Uterus (tissue), 2 donors: ENCODE data around the gene ILK.

Experiments used
- POLR2A ChIP-seq, 2 donors: fragments of 450-650 bp; IDR thresholded peaks; one replicate each; pipeline ENCODE4 v1.6.1; 2016; ENCODE audit warnings: antibody characterized with exemption in 2 of 2, mild to moderate bottlenecking in 1 of 2, moderate library complexity in 1 of 2
- TF ChIP-seq, protein P1 (sequence below), 4 experiments: fragments of 200-600 bp in 2 of 4; fragments of 450-650 bp in 2 of 4; sonication (generic) in 2 of 4; IDR thresholded peaks; one replicate each; pipeline ENCODE4 v1.5.1; 2016 to 2019; ENCODE audit warnings: antibody characterized with exemption in 4 of 4, mild to moderate bottlenecking in 2 of 4, moderate library complexity in 1 of 4

DNA sequence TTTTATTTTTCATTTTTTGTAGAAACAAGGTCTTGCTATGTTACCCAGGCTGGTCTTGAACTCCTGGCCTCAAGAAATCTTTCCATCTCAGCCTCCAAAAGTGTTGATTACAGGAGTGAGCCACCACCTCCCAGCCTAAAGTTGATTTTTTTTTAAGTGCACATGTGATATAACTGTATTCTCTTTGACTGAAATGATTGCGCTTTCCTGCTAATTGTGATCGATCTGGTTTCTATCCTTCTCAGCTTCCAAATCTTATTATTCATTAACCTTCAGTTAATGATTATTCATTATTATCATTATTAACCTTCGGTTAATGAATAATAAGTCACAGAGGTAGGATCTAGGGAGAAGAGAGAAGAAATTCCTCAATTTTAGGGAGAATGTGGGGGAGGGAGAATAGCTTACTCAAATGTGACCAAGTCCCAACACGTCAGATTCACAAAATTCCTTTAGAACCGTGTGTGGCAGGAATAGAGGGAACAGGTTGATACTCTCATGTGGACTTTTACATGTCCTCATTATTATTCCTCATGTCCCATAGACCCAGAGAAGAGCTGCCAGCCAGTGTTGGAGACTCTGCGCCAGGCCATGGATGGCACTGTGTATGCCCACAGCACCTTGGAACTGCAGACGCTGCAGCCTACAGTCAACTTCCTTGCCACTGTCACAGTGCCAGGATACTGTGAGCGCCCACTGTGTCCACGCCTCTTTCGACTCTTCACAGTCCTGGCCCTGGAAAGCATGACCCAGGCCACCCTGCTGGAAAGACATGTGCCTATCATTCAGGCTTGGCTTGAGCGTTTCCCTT, 47.2 kb upstream of the ILK start:
- TF ChIP-seq, protein P1, sequence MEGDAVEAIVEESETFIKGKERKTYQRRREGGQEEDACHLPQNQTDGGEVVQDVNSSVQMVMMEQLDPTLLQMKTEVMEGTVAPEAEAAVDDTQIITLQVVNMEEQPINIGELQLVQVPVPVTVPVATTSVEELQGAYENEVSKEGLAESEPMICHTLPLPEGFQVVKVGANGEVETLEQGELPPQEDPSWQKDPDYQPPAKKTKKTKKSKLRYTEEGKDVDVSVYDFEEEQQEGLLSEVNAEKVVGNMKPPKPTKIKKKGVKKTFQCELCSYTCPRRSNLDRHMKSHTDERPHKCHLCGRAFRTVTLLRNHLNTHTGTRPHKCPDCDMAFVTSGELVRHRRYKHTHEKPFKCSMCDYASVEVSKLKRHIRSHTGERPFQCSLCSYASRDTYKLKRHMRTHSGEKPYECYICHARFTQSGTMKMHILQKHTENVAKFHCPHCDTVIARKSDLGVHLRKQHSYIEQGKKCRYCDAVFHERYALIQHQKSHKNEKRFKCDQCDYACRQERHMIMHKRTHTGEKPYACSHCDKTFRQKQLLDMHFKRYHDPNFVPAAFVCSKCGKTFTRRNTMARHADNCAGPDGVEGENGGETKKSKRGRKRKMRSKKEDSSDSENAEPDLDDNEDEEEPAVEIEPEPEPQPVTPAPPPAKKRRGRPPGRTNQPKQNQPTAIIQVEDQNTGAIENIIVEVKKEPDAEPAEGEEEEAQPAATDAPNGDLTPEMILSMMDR (IDR thresholded peaks at IDR 0.05) = no peak
- no peak for TF ChIP-seq POLR2A (IDR thresholded peaks at IDR 0.05)
